ENCODE data around the gene NDUFB2. TPM values are rescaled to one million over a fixed set of nuclear protein-coding genes. Genes with fewer than 3 reads are reported as not detected.

The NDUFB2 gene
- total RNA-seq, 2 experiments from 2014 or later = 73.7 to 84.4 TPM

- H3K27me3 Mint-ChIP-seq = no peaks in the 10 kb centered on the region
- Histone ChIP-seq H3K27me3 (ENCODE audit: control insufficient read depth in 1 of 2, insufficient read depth in 2 of 2, low read length in 2 of 2) (no peaks in the 10 kb centered on the region), H3K27ac (ENCODE audit: low read depth in 1 of 2, low read length in 2 of 2) (no peak overlapping the region), H3K36me3 (ENCODE audit: insufficient read depth, low read length) (peaks cover 53% of the 10 kb centered on the region), H3K9me3 (ENCODE audit: control insufficient read depth in 1 of 2, insufficient read depth in 1 of 2, low read length in 2 of 2) (no peaks in the 10 kb centered on the region), H3K4me3 (ENCODE audit: low read length) (no peak overlapping the region), H3K4me1 (ENCODE audit: insufficient read depth, low read length) (peaks cover under 1% of the 10 kb centered on the region)
- no peaks in the 10 kb centered on the region for H3K4me1 Mint-ChIP-seq (ENCODE audit: low read depth)
- H3K9me3 Mint-ChIP-seq = no peaks in the 10 kb centered on the region
- POLR2A ChIA-PET = interaction anchor here (0.6 kb wide), 1 partner anchor 133 kb away, joined by 3 read pairs; no protein-coding TSS in a partner anchor
- H3K4me3 Mint-ChIP-seq = no peak overlapping the region
- TF ChIP-seq CTCF (IDR thresholded peaks at IDR 0.05) = no peak
- no peak overlapping the region for H3K27ac Mint-ChIP-seq
- DNase-seq (no peak), ATAC-seq (ENCODE audit: poor library complexity) (no peak)
- intact Hi-C loops (cut with DNase I, micrococcal nuclease) = no loop called here
- peaks cover 80% of the 10 kb centered on the region for H3K36me3 Mint-ChIP-seq (ENCODE audit: low read depth)
- CTCF ChIA-PET = no interaction called here
Measured at GRCh38 chr7:140681766-140682165, 14.7 kb upstream of the NDUFB2 start.

- no peaks in the 10 kb centered on the region for H3K27me3 Mint-ChIP-seq
- H3K9me3 ChIP-seq (ENCODE audit: control insufficient read depth in 1 of 2, insufficient read depth in 1 of 2, low read length in 2 of 2) = no peaks in the 10 kb centered on the region
- H3K36me3 Mint-ChIP-seq (ENCODE audit: low read depth) = peaks cover 71% of the 10 kb centered on the region
- TF ChIP-seq CTCF (IDR thresholded peaks at IDR 0.05) = no peak
- no peak for DNase-seq
- H3K27ac ChIP-seq (ENCODE audit: low read depth in 1 of 2, low read length in 2 of 2) = no peak overlapping the region
- ChIA-PET POLR2A (no interaction called here), CTCF (no interaction called here)
- H3K4me3 Mint-ChIP-seq = no peak overlapping the region
- no peaks in the 10 kb centered on the region for H3K27me3 ChIP-seq (ENCODE audit: control insufficient read depth in 1 of 2, insufficient read depth in 2 of 2, low read length in 2 of 2)
- no peaks in the 10 kb centered on the region for H3K4me1 Mint-ChIP-seq (ENCODE audit: low read depth)
- no peak overlapping the region for H3K27ac Mint-ChIP-seq
- no peaks in the 10 kb centered on the region for H3K9me3 Mint-ChIP-seq
- no peak for ATAC-seq (ENCODE audit: poor library complexity)
- peaks cover 69% of the 10 kb centered on the region for H3K36me3 ChIP-seq (ENCODE audit: insufficient read depth, low read length)
- H3K4me1 ChIP-seq (ENCODE audit: insufficient read depth, low read length) = no peaks in the 10 kb centered on the region
- intact Hi-C loops (cut with DNase I, micrococcal nuclease) = no loop called here
- H3K4me3 ChIP-seq (ENCODE audit: low read length) = no peak overlapping the region
Measured at GRCh38 chr7:140683657-140684056, 12.9 kb upstream of the NDUFB2 start.

- DNase-seq (no peak), ATAC-seq (ENCODE audit: poor library complexity) (no peak)
- Mint-ChIP-seq H3K36me3 (ENCODE audit: low read depth) (peaks cover 65% of the 10 kb centered on the region), H3K9me3 (no peaks in the 10 kb centered on the region), H3K4me1 (ENCODE audit: low read depth) (no peaks in the 10 kb centered on the region), H3K4me3 (no peak overlapping the region), H3K27ac (no peak overlapping the region), H3K27me3 (no peaks in the 10 kb centered on the region)
- ChIA-PET CTCF (no interaction called here), POLR2A (no interaction called here)
- Histone ChIP-seq H3K9me3 (ENCODE audit: control insufficient read depth in 1 of 2, insufficient read depth in 1 of 2, low read length in 2 of 2) (no peaks in the 10 kb centered on the region), H3K36me3 (ENCODE audit: insufficient read depth, low read length) (peaks cover 67% of the 10 kb centered on the region), H3K4me3 (ENCODE audit: low read length) (no peak overlapping the region), H3K27me3 (ENCODE audit: control insufficient read depth in 1 of 2, insufficient read depth in 2 of 2, low read length in 2 of 2) (no peaks in the 10 kb centered on the region), H3K27ac (ENCODE audit: low read depth in 1 of 2, low read length in 2 of 2) (no peak overlapping the region), H3K4me1 (ENCODE audit: insufficient read depth, low read length) (no peaks in the 10 kb centered on the region)
- no peak for TF ChIP-seq CTCF (IDR thresholded peaks at IDR 0.05)
- intact Hi-C loops (cut with DNase I, micrococcal nuclease) = no loop called here
Measured at GRCh38 chr7:140684066-140684950, 12.2 kb upstream of the NDUFB2 start.
